Stimulated activated CD8-positive, alpha-beta memory T cell treated with anti-CD3 and anti-CD28 coated beads, Interleukin-4, amount 100 ng/mL, for 48 hours (primary cell): ENCODE data around the gene KIAA0930.
"Not testable (repeated sequence)": the region's sequence is repeated elsewhere in the genome, so short reads cannot be mapped to it uniquely, and the experiment has no call there.

Source experiments
- DNase-seq: peaks from one replicate; pipeline ENCODE4 v3.0.0-alpha.2; 2020

KIAA0930 gene

DNA sequence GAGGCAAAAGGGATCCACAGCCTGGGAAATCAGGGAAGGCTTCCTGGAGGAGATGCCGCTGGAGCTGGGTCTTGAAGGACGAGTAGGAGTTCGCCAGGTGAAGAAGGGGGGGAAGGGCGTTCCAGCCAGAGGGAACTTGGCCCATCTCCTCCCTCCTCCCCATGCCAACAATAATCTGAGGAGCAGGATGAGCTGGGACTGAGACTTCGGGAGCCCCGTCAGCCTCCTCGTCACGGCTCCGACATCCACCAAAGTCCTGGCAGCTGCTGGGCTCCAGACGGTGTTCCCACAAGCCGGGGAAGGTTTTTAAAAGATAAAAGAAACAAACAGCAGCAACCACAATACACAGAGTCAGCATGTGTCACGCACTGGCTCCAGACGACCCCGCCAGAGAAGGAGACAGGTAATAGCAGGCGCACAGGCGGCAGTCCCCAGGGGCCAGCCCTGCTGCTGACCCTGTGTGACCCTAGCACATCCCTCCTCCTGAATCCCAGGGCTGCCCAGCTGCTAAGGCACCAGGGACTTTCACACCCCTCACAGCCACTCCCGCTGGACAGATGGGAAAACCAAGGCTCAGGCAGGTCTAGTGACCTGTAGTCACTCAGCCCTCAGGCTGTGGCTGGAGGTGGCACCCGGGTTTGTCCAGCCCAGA, 39.7 kb downstream of the KIAA0930 start:
- DNase-seq, result no peak

DNA sequence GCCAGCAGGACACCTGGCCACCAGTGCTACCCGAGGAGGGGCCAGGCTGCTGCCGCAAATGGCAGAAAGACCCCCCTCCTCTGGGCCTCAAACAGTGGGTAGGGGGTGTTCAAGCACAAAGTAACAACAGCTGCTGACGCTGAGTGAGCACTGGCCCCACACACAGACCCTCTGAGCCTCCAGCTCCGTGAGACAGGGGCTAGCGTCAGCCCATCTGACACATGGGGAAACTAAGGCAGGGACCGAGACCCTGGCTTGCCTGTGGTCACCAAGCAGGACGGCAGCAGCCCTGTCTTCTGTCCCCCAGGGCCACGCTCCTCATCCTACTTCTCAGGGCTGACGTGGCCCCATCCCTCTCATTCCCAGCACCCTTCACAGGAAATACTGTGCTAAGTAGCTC, 40.5 kb downstream of the KIAA0930 start:
- no peak for DNase-seq

GRCh38 chr22:45199723-45200122, 41.0 kb downstream of the KIAA0930 start:
- no peak for DNase-seq

- DNase-seq, result no peak
These were observed 42.3 kb downstream of the KIAA0930 start for GRCh38 chr22:45198463-45198795.

- DNase-seq, result no peak
These were observed 42.9 kb downstream of the KIAA0930 start for GRCh38 chr22:45197606-45198462.

- DNase-seq, result no peak
These were observed 43.6 kb downstream of the KIAA0930 start for GRCh38 chr22:45196926-45197605.

DNA sequence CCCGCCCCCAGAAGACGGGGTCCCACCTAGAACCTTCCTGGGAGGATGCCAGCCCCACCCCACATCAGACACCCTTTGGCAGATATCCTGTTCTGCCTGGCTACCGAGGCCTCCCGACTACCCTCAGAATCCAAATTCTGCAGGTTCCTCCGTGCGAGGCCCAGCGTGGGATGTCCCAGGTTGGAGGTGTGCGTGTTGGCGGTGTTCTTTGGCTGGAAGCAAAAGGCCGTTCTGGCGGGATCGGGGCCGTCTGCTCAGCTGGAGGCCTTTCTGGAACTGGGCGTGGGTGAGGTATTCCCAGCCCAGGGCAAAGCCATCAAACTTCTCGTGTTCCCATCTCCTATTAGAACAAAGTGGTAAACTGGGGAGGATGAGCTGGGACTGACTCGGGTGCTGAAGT, 44.4 kb downstream of the KIAA0930 start:
- no peak for DNase-seq

- DNase-seq, result no peak
These were observed 45.1 kb downstream of the KIAA0930 start for GRCh38 chr22:45195616-45196015.

GRCh38 chr22:45194686-45195085, 46.0 kb downstream of the KIAA0930 start:
- no peak for DNase-seq

- no peak for DNase-seq
These were observed 48.0 kb downstream of the KIAA0930 start for GRCh38 chr22:45192701-45193187.

DNA sequence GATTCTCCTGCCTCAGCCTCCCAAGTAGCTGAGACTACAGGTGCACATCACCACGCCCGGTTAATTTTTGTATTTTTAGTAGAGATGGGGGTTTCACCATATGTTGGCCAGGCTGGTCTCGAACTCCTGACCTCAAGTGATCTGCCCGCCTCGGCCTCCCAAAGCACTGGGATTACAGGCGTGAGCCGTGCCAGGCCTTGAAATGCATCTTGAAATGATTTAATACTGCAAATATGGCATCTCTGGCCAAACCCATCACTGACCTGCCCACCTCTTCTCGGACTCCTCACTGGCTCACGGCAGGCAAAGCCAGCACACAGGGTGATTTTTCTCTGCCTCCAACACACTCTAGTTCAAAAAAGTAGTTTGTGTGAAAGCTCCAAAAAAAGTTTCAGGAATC, 48.9 kb downstream of the KIAA0930 start:
- DNase-seq, result not testable (repeated sequence)

- no peak for DNase-seq
These were observed 50.4 kb downstream of the KIAA0930 start for GRCh38 chr22:45190202-45190872.

- no peak for DNase-seq
These were observed 51.9 kb downstream of the KIAA0930 start for GRCh38 chr22:45188779-45189178.

DNA sequence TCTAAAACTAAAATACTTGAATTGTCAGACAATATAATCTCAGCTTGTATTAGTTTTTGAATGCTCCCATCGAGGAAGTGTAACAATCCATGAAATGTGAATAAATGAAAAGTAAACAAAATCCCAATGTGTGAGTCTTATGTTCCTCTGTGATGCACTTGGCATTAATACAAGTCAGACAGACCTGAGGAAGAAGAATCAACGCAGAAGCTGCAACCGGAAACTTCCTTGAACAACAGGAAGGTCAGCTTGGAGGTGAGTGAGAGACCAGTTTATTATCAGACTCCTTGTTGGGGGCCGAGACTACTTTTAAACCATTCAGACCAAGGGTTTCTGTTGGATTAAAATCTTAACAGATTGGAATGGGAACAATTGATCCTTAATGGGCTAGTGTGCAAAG, 52.8 kb downstream of the KIAA0930 start:
- DNase-seq, result no peak

GRCh38 chr22:45185718-45186514, 54.8 kb downstream of the KIAA0930 start:
- no peak for DNase-seq

DNA sequence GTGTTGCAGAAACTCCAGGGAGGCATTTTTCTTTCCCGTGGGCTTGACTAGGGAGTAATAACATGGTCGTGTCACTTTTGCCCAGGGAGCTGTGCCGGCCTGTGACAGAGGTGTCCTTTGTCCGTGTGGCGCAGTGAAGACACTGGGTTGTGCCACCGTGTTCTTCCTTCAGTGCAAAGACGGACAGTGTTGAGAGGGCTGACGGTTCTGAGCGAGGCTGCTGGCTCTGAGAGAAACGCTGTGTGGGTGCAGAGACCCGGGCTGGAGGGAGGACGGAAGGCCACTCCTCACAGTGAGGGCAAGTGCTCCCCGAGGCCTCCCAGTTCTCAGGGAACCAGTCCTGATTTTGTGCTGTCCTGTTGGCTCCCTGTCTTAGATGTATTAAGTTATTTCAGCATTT, 56.7 kb downstream of the KIAA0930 start:
- no peak for DNase-seq

GRCh38 chr22:45181766-45182165, 58.9 kb downstream of the KIAA0930 start:
- no peak for DNase-seq

- DNase-seq, result no peak
These were observed 59.5 kb downstream of the KIAA0930 start for GRCh38 chr22:45181240-45181639.

- DNase-seq, result no peak
These were observed 60.5 kb downstream of the KIAA0930 start for GRCh38 chr22:45180146-45180679.

DNA sequence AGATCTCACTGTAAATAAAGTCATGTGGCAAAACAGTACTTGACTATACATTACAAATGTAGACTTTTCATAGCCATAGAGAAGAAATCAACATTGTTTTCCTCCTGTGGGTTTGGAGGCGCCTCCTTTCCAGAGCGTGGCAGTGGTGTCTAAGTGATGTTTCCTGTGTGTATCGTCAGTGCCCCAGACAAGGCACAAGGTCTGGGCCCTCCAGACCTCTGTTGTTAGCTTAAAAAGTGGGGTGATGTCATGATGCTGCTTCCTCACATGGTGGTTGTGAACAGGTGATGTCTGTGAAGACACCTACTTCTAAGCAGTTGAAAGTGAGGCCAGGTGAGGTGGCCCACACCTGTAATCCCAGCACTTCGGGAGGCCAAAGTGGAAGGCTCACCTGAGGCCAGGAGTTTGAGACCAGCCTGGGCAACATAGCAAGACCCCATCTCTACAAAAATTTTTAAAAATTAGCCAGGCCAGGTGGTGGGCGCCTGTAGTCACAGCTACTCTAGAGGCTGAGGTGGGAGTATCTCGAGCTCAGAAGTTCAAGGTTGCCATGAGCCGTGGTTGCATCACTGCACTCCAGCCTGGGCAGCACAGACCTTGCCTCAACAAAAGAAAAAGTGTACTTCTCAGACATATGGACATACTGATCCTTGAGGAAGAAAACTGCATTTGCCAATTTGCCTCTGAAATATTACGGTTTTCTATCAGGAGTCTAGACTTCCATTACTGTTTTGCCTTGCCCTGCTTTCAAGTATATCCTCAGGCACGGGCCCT, 61.2 kb downstream of the KIAA0930 start:
- DNase-seq, result no peak

- no peak for DNase-seq
These were observed 67.7 kb downstream of the KIAA0930 start for GRCh38 chr22:45172881-45173585.
